IMR-90 (cell line): ENCODE results near the gene ZCCHC24. TPM values are rescaled to one million over a fixed set of nuclear protein-coding genes. Genes with fewer than 3 reads are reported as not detected.
A peak's percentile ranks its signal among the peaks of the same experiment; 100 is the strongest.

Source experiments
- ATAC-seq: fragments of 200-7000 bp; cut with Tn5 transposase; 2 replicates; pipeline ENCODE4 v1.9.1; 2020; ENCODE audit warnings: low read depth, mild to moderate bottlenecking, moderate library complexity
- BruUV-seq: library from RNA; stranded (reverse); fragments of 400-500 nt; replicated peaks from 2 replicates; lab custom pipeline; 2021; lab: Mats Ljungman, UMichigan
- CTCF ChIA-PET: fragments of 300-600 bp; formaldehyde crosslinking; extraction: SDS; loops from one replicate; lab custom pipeline; 2021; ENCODE audit warnings: antibody characterized with exemption; lab: Yijun Ruan, JAX
- POLR2A ChIA-PET: fragments of 300-600 bp; sonication (Branson Sonifier 250); formaldehyde crosslinking; loops from one replicate; lab custom pipeline; 2022; ENCODE audit warnings: antibody characterized with exemption; ENCODE audit not compliant: unreplicated experiment; lab: Charles Lee
- DNase-seq: peaks from one replicate; pipeline ENCODE4 v3.0.0; 2013
- H2AFZ ChIP-seq: replicated peaks from 2 replicates; pipeline ENCODE3; 2013; ENCODE audit warnings: low read length, mild to moderate bottlenecking; ENCODE audit not compliant: poor library complexity
- H2AK5ac ChIP-seq: 2 replicates; pipeline ENCODE4 v1.6.1; 2013; ENCODE audit warnings: low read depth, low read length, inconsistent platforms
- H2AK9ac ChIP-seq: replicated peaks from 2 replicates; pipeline ENCODE3; 2013; ENCODE audit warnings: mild to moderate bottlenecking, low read depth, low read length, moderate library complexity; ENCODE audit not compliant: poor library complexity
- H2BK120ac ChIP-seq: 2 replicates; pipeline ENCODE4 v1.6.1; 2013; ENCODE audit warnings: low read depth, low read length, inconsistent platforms
- H2BK15ac ChIP-seq: 3 replicates; pipeline ENCODE4 v1.6.1; 2013; ENCODE audit warnings: low read depth, low read length, inconsistent platforms
- H2BK20ac ChIP-seq: 2 replicates; pipeline ENCODE4 v1.6.1; 2013; ENCODE audit warnings: low read depth, mild to moderate bottlenecking, inconsistent platforms, low read length, moderate library complexity
- H2BK5ac ChIP-seq: 2 replicates; pipeline ENCODE4 v1.6.1; 2013; ENCODE audit warnings: mild to moderate bottlenecking, low read depth, low read length, inconsistent platforms; ENCODE audit not compliant: poor library complexity, severe bottlenecking
- H3K14ac ChIP-seq: replicated peaks from 2 replicates; pipeline ENCODE4 v1.6.1; 2013; ENCODE audit warnings: low read depth, low read length, inconsistent platforms
- H3K18ac ChIP-seq: 2 replicates; pipeline ENCODE4 v1.6.1; 2013; ENCODE audit warnings: low read depth, low read length, control low read depth
- H3K23ac ChIP-seq: 2 replicates; pipeline ENCODE4 v1.6.1; 2013; ENCODE audit warnings: low read depth, low read length, inconsistent platforms
- H3K27ac ChIP-seq: 2 replicates; pipeline ENCODE4 v1.5.1; 2013; ENCODE audit warnings: mild to moderate bottlenecking, control low read depth, low read length; ENCODE audit not compliant: insufficient read depth
- H3K27me3 ChIP-seq: 2 replicates; pipeline ENCODE4 v1.6.1; 2013; ENCODE audit warnings: low read length; ENCODE audit not compliant: control insufficient read depth, insufficient read depth
- H3K36me3 ChIP-seq: 2 replicates; pipeline ENCODE4 v1.6.1; 2013; ENCODE audit warnings: low read length, mixed read lengths; ENCODE audit not compliant: control insufficient read depth, insufficient read depth
- H3K4ac ChIP-seq: 2 replicates; pipeline ENCODE4 v1.6.1; 2013; ENCODE audit warnings: low read depth, low read length, inconsistent platforms
- H3K4me1 ChIP-seq: 2 replicates; pipeline ENCODE4 v1.6.1; 2013; ENCODE audit warnings: low read length, mixed read lengths; ENCODE audit not compliant: control insufficient read depth, insufficient read depth
- H3K4me2 ChIP-seq: 2 replicates; pipeline ENCODE4 v1.6.1; 2013; ENCODE audit warnings: low read depth, mild to moderate bottlenecking, control low read depth, low read length, moderate library complexity
- H3K4me3 ChIP-seq: 2 replicates; pipeline ENCODE4 v1.5.1; 2013; ENCODE audit warnings: low read depth, mild to moderate bottlenecking, control low read depth, low read length, moderate library complexity; ENCODE audit not compliant: insufficient read depth
- H3K56ac ChIP-seq: 2 replicates; pipeline ENCODE4 v1.6.1; 2013; ENCODE audit warnings: low read length, inconsistent platforms; ENCODE audit not compliant: insufficient read depth; ENCODE audit errors: extremely low read depth
- H3K79me1 ChIP-seq, 2 experiments: 2 replicates each; pipeline ENCODE4 v1.6.1; 2013; ENCODE audit warnings: low read length in 2 of 2, inconsistent platforms in 1 of 2, low read depth in 1 of 2
- H3K9ac ChIP-seq: 2 replicates; pipeline ENCODE4 v1.6.1; 2013; ENCODE audit warnings: low read depth, low read length, control low read depth
- H3K9me1 ChIP-seq: 2 replicates; pipeline ENCODE4 v1.6.1; 2013; ENCODE audit warnings: low read length, inconsistent platforms; ENCODE audit not compliant: insufficient read depth
- H3K9me3 ChIP-seq: 2 replicates; pipeline ENCODE4 v1.6.1; 2013; ENCODE audit warnings: low read length; ENCODE audit not compliant: control insufficient read depth, insufficient read depth
- H4K20me1 ChIP-seq: 2 replicates; pipeline ENCODE4 v1.6.1; 2013; ENCODE audit warnings: low read length, inconsistent platforms; ENCODE audit not compliant: insufficient read depth
- H4K5ac ChIP-seq: 2 replicates; pipeline ENCODE4 v1.6.1; 2013; ENCODE audit warnings: mild to moderate bottlenecking, low read depth, low read length, control low read depth
- H4K8ac ChIP-seq, 2 experiments: 2 replicates each; pipeline ENCODE4 v1.6.1; 2013; ENCODE audit warnings: low read depth in 2 of 2, low read length in 2 of 2, control low read depth in 1 of 2, inconsistent platforms in 1 of 2
- H4K91ac ChIP-seq: 2 replicates; pipeline ENCODE4 v1.6.1; 2013; ENCODE audit warnings: low read depth, low read length, inconsistent platforms; ENCODE audit not compliant: insufficient read depth
- BHLHE40 ChIP-seq: fragments of 150-350 bp; IDR thresholded peaks from 2 replicates; pipeline ENCODE4 v1.6.1; 2016; ENCODE audit warnings: mild to moderate bottlenecking, low read depth, low read length
- CEBPB ChIP-seq: IDR thresholded peaks from 2 replicates; pipeline ENCODE4 v1.6.1; 2012; ENCODE audit warnings: low read depth, low read length, improper control_type of control experiment
- CHD1 ChIP-seq: IDR thresholded peaks from 2 replicates; pipeline ENCODE4 v1.6.1; 2012; ENCODE audit warnings: low read depth, low read length, improper control_type of control experiment
- CTCF ChIP-seq: conservative IDR thresholded peaks from 2 replicates; pipeline ENCODE4 v1.5.1; 2012; ENCODE audit warnings: mild to moderate bottlenecking, low read depth, low read length, improper control_type of control experiment
- ELK1 ChIP-seq: fragments of 150-350 bp; IDR thresholded peaks from 2 replicates; pipeline ENCODE4 v1.6.1; 2016; ENCODE audit warnings: low read depth, mild to moderate bottlenecking, low read length, moderate library complexity, borderline replicate concordance
- FOS ChIP-seq: fragments of 150-350 bp; IDR thresholded peaks from 2 replicates; pipeline ENCODE4 v1.6.1; 2016; ENCODE audit warnings: low read depth, low read length
- MAFK ChIP-seq: IDR thresholded peaks from 2 replicates; pipeline ENCODE4 v1.6.1; 2012; ENCODE audit warnings: low read depth, low read length, improper control_type of control experiment
- MAZ ChIP-seq: IDR thresholded peaks from 2 replicates; pipeline ENCODE4 v1.6.1; 2012; ENCODE audit warnings: low read depth, mild to moderate bottlenecking, low read length, improper control_type of control experiment, moderate library complexity, borderline replicate concordance
- MXI1 ChIP-seq: IDR thresholded peaks from 2 replicates; pipeline ENCODE4 v1.6.1; 2012; ENCODE audit warnings: low read depth, mild to moderate bottlenecking, low read length, moderate library complexity, borderline replicate concordance
- NFE2L2 ChIP-seq: fragments of 150-350 bp; IDR thresholded peaks from 2 replicates; pipeline ENCODE4 v1.6.1; 2016; ENCODE audit warnings: low read depth, mild to moderate bottlenecking, low read length
- POLR2A ChIP-seq: IDR thresholded peaks from 2 replicates; pipeline ENCODE4 v1.6.1; 2012; ENCODE audit warnings: mild to moderate bottlenecking, low read depth, low read length
- RAD21 ChIP-seq: IDR thresholded peaks from 2 replicates; pipeline ENCODE4 v1.6.1; 2012; ENCODE audit warnings: low read length, improper control_type of control experiment
- RCOR1 ChIP-seq: IDR thresholded peaks from 2 replicates; pipeline ENCODE4 v1.6.1; 2012; ENCODE audit warnings: mild to moderate bottlenecking, low read length, improper control_type of control experiment; ENCODE audit not compliant: insufficient replicate concordance
- RFX5 ChIP-seq: IDR thresholded peaks from 2 replicates; pipeline ENCODE4 v1.8.0; 2012; ENCODE audit warnings: low read depth, mild to moderate bottlenecking, low read length, moderate library complexity
- SMC3 ChIP-seq: fragments of 150-350 bp; IDR thresholded peaks from 2 replicates; pipeline ENCODE4 v1.6.1; 2016; ENCODE audit warnings: low read depth, mild to moderate bottlenecking, antibody characterized with exemption, low read length, moderate library complexity
- USF2 ChIP-seq: fragments of 150-350 bp; IDR thresholded peaks from 2 replicates; pipeline ENCODE4 v1.6.1; 2017; ENCODE audit warnings: mild to moderate bottlenecking, antibody characterized with exemption, low read length, low read depth
- WGBS, 2 experiments: methylation state at CpG; one replicate each; pipeline versions ENCODE4 v1.1.5 to v1.1.7; 2013; ENCODE audit warnings: missing lambda C conversion rate in 2 of 2; ENCODE audit not compliant: insufficient read length in 1 of 2; ENCODE audit errors: extremely low coverage in 2 of 2; 5-methylcytosine and 5-hydroxymethylcytosine counted together
- dilution Hi-C: fragments of 300-500 bp; cut with HindIII; formaldehyde crosslinking; loops from one replicate; pipeline ENCODE4 v1.14.3; 2018; ENCODE audit warnings: low sequenced_read_pairs; ENCODE audit not compliant: unreplicated experiment
- in situ Hi-C: fragments of 300-500 bp; cut with MboI; formaldehyde crosslinking; loops from 3 replicates; pipeline ENCODE4 v1.14.3; 2019; ENCODE audit warnings: low sequenced_read_pairs, inconsistent platforms, mixed read lengths
- intact Hi-C: fragments of 100-400 bp; cut with micrococcal nuclease; formaldehyde crosslinking; loops from 2 replicates; pipeline ENCODE4 v1.10.0; 2022
- polyA plus RNA-seq, 3 experiments: library from polyadenylated mRNA; depleted of rRNA; stranded (reverse); fragments of >200 nt; gene quantifications; 2 replicates each; pipeline ENCODE4 v1.2.3, GENCODE V29; 2012; ENCODE audit warnings: low replicate concordance in 1 of 3
- total RNA-seq: library from RNA; depleted of rRNA; stranded (reverse); fragments of >200 nt; gene quantifications from 2 replicates; pipeline ENCODE4 v1.2.3, GENCODE V29; 2012

Gene ZCCHC24
- total and polyA plus RNA-seq, 2 of the 4 experiments (the other 2 are of a cell fraction), result 15.1 to 25.9 TPM

- peak overlapping the region; percentile 49 for H2BK15ac ChIP-seq
- peak overlapping the region; percentile 96 for H2AK5ac ChIP-seq
- peak overlapping the region; percentile 78 to 94 for H4K8ac ChIP-seq
- H4K5ac ChIP-seq, result peak overlapping the region; percentile 4; the same call in 1 of the 2 replicates
- peak overlapping the region; percentile 21; the same call in 1 of the 2 replicates for H3K9ac ChIP-seq
- H3K27ac ChIP-seq, result peak overlapping the region; percentile 73
- H2BK120ac ChIP-seq, result peak overlapping the region; percentile 94
- H3K36me3 ChIP-seq, result peaks cover 31% of the 10 kb centered on the region; the same call in 1 of the 2 replicates
- H3K14ac ChIP-seq, result peak overlapping the region; percentile 92
- H2AK9ac ChIP-seq, result peak overlapping the region; percentile 70
- H3K23ac ChIP-seq, result peak overlapping the region; percentile 94
- H3K4me3 ChIP-seq, result no peak overlapping the region
- no peak overlapping the region for H2AFZ ChIP-seq
- no TSS peak for BruUV-seq
- dilution Hi-C loops, result no loop called here
- peak overlapping the region; percentile 88 for H4K91ac ChIP-seq
- peaks cover 18% of the 10 kb centered on the region; the same call in 1 of the 2 replicates for H3K9me1 ChIP-seq
- intact Hi-C loops, result no loop called here
- H4K20me1 ChIP-seq, result no peaks in the 10 kb centered on the region
- no peak for TF ChIP-seq MAZ
- no peak for TF ChIP-seq CEBPB
- TF ChIP-seq USF2, result no peak
- no peak for TF ChIP-seq MXI1
- TF ChIP-seq RFX5, result no peak
- no peak for TF ChIP-seq CHD1
- no peak for TF ChIP-seq NFE2L2
- no peak for TF ChIP-seq POLR2A
- TF ChIP-seq RCOR1, result no peak
- TF ChIP-seq BHLHE40, result no peak
- TF ChIP-seq RAD21, result no peak
- no peak for TF ChIP-seq SMC3
- TF ChIP-seq ELK1, result no peak
- TF ChIP-seq FOS, result no peak
- TF ChIP-seq MAFK, result no peak
- TF ChIP-seq CTCF, result no peak
- no peak for DNase-seq
- peak overlapping the region; percentile 4; the same call in 1 of the 2 replicates for H3K18ac ChIP-seq
- in situ Hi-C loops, result loop anchor here (25.0 kb wide), 1 partner anchor 105 kb away; no protein-coding TSS in a partner anchor
- peak overlapping the region; percentile 46 for H2BK5ac ChIP-seq
- H3K56ac ChIP-seq, result no peak overlapping the region
- H3K79me1 ChIP-seq, result peaks cover 3 to 21% of the 10 kb centered on the region in 2 experiments; a peak in 2 of 4 replicates
- no peak for ATAC-seq
- H3K9me3 ChIP-seq, result no peaks in the 10 kb centered on the region
- no peak overlapping the region for H3K4me2 ChIP-seq
- peak overlapping the region; percentile 96 for H3K4ac ChIP-seq
- 100% methylated on average over 1 of the region's 18 CpGs; no CpG with 5 or more reads in 1 of the 2 experiments for WGBS, 2 experiments
- H2BK20ac ChIP-seq, result peak overlapping the region; percentile 90
- H3K27me3 ChIP-seq, result no peaks in the 10 kb centered on the region
- ChIA-PET CTCF (interaction anchor here (1.2 kb wide), 1 partner anchor 86 kb away, joined by 4 read pairs; no protein-coding TSS in a partner anchor), POLR2A (no interaction called here)
- H3K4me1 ChIP-seq, result peaks cover 27% of the 10 kb centered on the region
Observed at GRCh38 chr10:79382491-79382941, 62.9 kb downstream of the ZCCHC24 start.
